B cell (primary cell): ENCODE data around the gene BCOR. TPM values are rescaled to one million over a fixed set of nuclear protein-coding genes. Genes with fewer than 3 reads are reported as not detected.

Experiments used
- ATAC-seq: fragments of 200-7000 bp; cut with Tn5 transposase; one replicate; pipeline ENCODE4 v1.10.0; 2021; ENCODE audit warnings: low read depth, mild to moderate bottlenecking, moderate number of reproducible peaks, moderate library complexity
- CTCF ChIA-PET: fragments of 350-600 bp; sonication (Branson Sonifier 250); formaldehyde crosslinking; loops from one replicate; lab custom pipeline; 2021; ENCODE audit warnings: antibody characterized with exemption, inconsistent platforms; lab: Charles Lee
- POLR2A ChIA-PET: fragments of 350-600 bp; sonication (Branson Sonifier 250); formaldehyde crosslinking; loops from one replicate; lab custom pipeline; 2021; ENCODE audit warnings: antibody characterized with exemption; lab: Charles Lee
- DNase-seq: peaks from one replicate; pipeline ENCODE4 v3.0.0; 2013
- H2AFZ ChIP-seq: 2 replicates; pipeline ENCODE4 v1.6.1; 2012; ENCODE audit warnings: mild to moderate bottlenecking, low read depth, low read length; ENCODE audit not compliant: insufficient read depth, poor library complexity, severe bottlenecking
- H3K27ac ChIP-seq, 2 donors: 1 replicate in 1 of 2; 2 replicates in 1 of 2; pipeline ENCODE4 v1.5.1; 2012 to 2013; ENCODE audit warnings: low read length in 2 of 2, mild to moderate bottlenecking in 2 of 2, moderate library complexity in 1 of 2
- H3K27me3 ChIP-seq, 4 experiments: fragments of 200-600 bp in 1 of 4; sonication (generic) in 1 of 4; replicated peaks in 1 of 4; 1 replicate in 2 of 4; 2 replicates in 2 of 4; pipeline versions ENCODE4 v1.6.1 to v1.7.0; 2013 to 2016; ENCODE audit warnings: low read length in 3 of 4, mild to moderate bottlenecking in 2 of 4, mixed read lengths in 1 of 4, moderate library complexity in 1 of 4; ENCODE audit not compliant: insufficient read depth in 4 of 4, control insufficient read depth in 3 of 4; ENCODE audit errors: control extremely low read depth in 1 of 4
- H3K36me3 ChIP-seq, 2 experiments: replicated peaks in 1 of 2; 1 replicate in 1 of 2; 2 replicates in 1 of 2; pipeline versions ENCODE4 v1.6.1 to v1.7.1; 2013; ENCODE audit warnings: low read length in 1 of 2; ENCODE audit not compliant: insufficient read depth in 2 of 2, control insufficient read depth in 1 of 2; ENCODE audit errors: control extremely low read depth in 1 of 2, extremely low read depth in 1 of 2
- H3K4me1 ChIP-seq, 2 donors: fragments of 200-600 bp in 1 of 2; sonication (generic) in 1 of 2; 1 replicate in 1 of 2; 2 replicates in 1 of 2; pipeline versions ENCODE4 v1.5.1 to v1.6.1; 2013 to 2017; ENCODE audit warnings: low read length in 2 of 2; ENCODE audit not compliant: control insufficient read depth in 2 of 2, insufficient read depth in 2 of 2
- H3K4me2 ChIP-seq: replicated peaks from 2 replicates; pipeline ENCODE3; 2012; ENCODE audit warnings: mild to moderate bottlenecking, low read depth, low read length; ENCODE audit not compliant: poor library complexity, severe bottlenecking
- H3K4me3 ChIP-seq, 5 experiments: fragments of 200-600 bp in 1 of 5; sonication (generic) in 1 of 5; 1 replicate in 3 of 5; 2 replicates in 2 of 5; pipeline versions ENCODE4 v1.5.1 to v1.7.0; 2011 to 2016; ENCODE audit warnings: low read length in 4 of 5, mild to moderate bottlenecking in 4 of 5, low read depth in 2 of 5, control low read depth in 1 of 5, moderate library complexity in 1 of 5; ENCODE audit not compliant: insufficient read depth in 1 of 5; ENCODE audit errors: control extremely low read depth in 1 of 5, extremely low read depth in 1 of 5
- H3K79me2 ChIP-seq: fragments of 200-600 bp; sonication (generic); one replicate; pipeline ENCODE4 v1.6.0; 2016; ENCODE audit warnings: low read length; ENCODE audit not compliant: control insufficient read depth, insufficient read depth
- H3K9ac ChIP-seq: fragments of 200-600 bp; sonication (generic); 2 replicates; pipeline ENCODE4 v1.6.1; 2017; ENCODE audit warnings: mild to moderate bottlenecking, low read length, moderate library complexity
- H3K9me3 ChIP-seq, 3 donors: one replicate each; pipeline versions ENCODE4 v1.6.1 to v1.7.1; 2013; ENCODE audit warnings: low read length in 2 of 3; ENCODE audit not compliant: control insufficient read depth in 2 of 3, insufficient read depth in 1 of 3; ENCODE audit errors: control extremely low read depth in 1 of 3
- H4K20me1 ChIP-seq: 2 replicates; pipeline ENCODE4 v1.6.0; 2012; ENCODE audit warnings: mild to moderate bottlenecking, low read length; ENCODE audit not compliant: insufficient read depth, control insufficient read depth, poor library complexity, severe bottlenecking
- H3K27ac Mint-ChIP-seq: one replicate; pipeline ENCODE4 v1.8.0; 2021; ENCODE audit warnings: mixed read lengths
- H3K27me3 Mint-ChIP-seq: one replicate; pipeline ENCODE4 v1.8.0; 2021; ENCODE audit warnings: mixed read lengths
- H3K4me1 Mint-ChIP-seq: one replicate; pipeline ENCODE4 v1.8.0; 2021; ENCODE audit warnings: mixed read lengths
- H3K4me3 Mint-ChIP-seq: one replicate; pipeline ENCODE4 v1.8.0; 2021; ENCODE audit warnings: mixed read lengths
- H3K9me3 Mint-ChIP-seq: one replicate; pipeline ENCODE4 v1.8.0; 2022; ENCODE audit warnings: mixed read lengths; ENCODE audit not compliant: insufficient read depth
- CTCF ChIP-seq: fragments of 200-600 bp; IDR thresholded peaks from one replicate; pipeline ENCODE4 v1.8.0; 2022; ENCODE audit warnings: antibody characterized with exemption, mild to moderate bottlenecking
- EZH2 ChIP-seq: IDR thresholded peaks from 2 replicates; pipeline ENCODE4 v1.6.1; 2012; ENCODE audit warnings: borderline replicate concordance, low read depth, mild to moderate bottlenecking, moderate library complexity, low read length; ENCODE audit not compliant: insufficient read depth, poor library complexity, severe bottlenecking
- WGBS: methylation state at CpG from one replicate; pipeline ENCODE4 v1.1.5; 2013; ENCODE audit warnings: missing lambda C conversion rate; ENCODE audit not compliant: insufficient coverage; 5-methylcytosine and 5-hydroxymethylcytosine counted together
- intact Hi-C: fragments of 100-400 bp; cut with micrococcal nuclease; formaldehyde crosslinking; loops from one replicate; pipeline ENCODE4 v1.10.0; 2022
- polyA plus RNA-seq: library from polyadenylated mRNA; depleted of rRNA; stranded (reverse); fragments of >200 nt; gene quantifications from 2 replicates; pipeline ENCODE4 v1.2.3, GENCODE V29; 2012
- total RNA-seq, 2 donors: library from RNA; stranded (reverse); fragments of 120-200 nt in 1 of 2; gene quantifications; 1 replicate in 1 of 2; 2 replicates in 1 of 2; pipeline versions ENCODE4 v1.2.3 to v1.2.4, GENCODE V29; 2013 to 2022

The BCOR gene
- total and polyA plus RNA-seq, 2 donors (not counting 1 experiment from before 2014, with no cell fraction given) = 19.0 to 65.3 TPM

DNA sequence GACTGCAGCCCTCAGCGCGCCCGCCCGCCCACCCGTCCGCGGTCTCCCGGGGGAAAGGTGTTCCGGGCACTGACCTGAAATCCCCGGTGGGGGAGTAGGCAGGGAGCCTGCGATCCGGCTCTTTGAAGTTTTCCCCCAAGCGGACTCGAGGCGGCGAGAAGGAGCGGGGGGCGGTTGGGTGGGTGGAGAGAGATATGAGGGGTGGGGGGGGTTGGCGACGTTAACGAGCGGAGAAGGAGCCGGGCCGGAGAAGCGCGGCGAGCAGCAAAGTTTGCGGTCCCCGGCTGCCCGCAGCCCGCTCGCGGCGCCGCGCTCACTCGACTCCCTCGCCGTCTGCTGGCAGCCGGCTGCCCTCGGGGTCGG lies 636 bp downstream of the BCOR start:
- WGBS = 0% methylated on average over 23 of the region's 42 CpGs
- H3K27ac Mint-ChIP-seq = peak overlapping the region; percentile 91
- H3K9ac ChIP-seq = no peak overlapping the region

DNA sequence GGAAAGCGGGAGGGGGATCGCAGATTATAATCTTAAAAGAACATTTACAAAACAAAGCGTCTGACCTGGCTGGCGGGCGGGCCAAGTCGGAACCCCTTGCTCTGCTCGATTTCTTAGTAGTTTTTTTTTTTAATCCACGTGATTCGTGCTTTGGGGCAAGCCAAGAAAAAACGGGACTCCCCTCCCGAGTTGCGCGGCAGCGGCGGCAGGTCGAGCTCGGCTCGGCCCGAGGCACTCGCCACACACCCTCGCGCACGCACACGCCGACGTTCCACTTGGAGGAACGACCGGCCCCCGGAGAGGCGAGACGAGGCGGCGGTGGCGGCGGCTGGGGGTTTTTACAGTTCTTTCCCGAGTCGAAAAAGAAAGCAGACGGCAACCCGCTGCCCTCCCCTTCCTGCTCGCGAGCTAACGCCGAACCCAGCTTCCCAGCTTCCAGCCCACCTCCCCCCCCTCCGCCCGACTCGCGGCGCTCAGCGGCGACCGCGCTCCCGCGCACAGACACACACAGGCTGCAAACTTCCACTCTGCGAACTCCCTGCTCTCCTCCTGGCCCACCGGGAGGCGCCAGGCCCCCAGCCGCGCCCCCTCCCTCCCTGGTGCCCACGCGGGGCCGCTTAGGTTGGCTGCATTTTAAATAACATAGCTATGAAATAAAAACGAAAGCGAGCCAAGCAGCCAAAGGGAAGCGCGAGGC lies 1.2 kb downstream of the BCOR start:
- WGBS = under 1% methylated on average over 24 of the region's 66 CpGs

More for the DNA sequence above, 636 bp downstream of the BCOR start:
- H3K27me3 ChIP-seq = peaks cover 0 to 2% (median 0%) of the 10 kb centered on the region in 4 experiments
- Mint-ChIP-seq H3K27me3 (no peaks in the 10 kb centered on the region), H3K9me3 (no peaks in the 10 kb centered on the region), H3K4me1 (peaks cover 38% of the 10 kb centered on the region), H3K4me3 (peak overlapping the region; percentile 93)
- H4K20me1 ChIP-seq = peaks cover 36% of the 10 kb centered on the region
- intact Hi-C loops = loop anchor here (5.0 to 10.0 kb wide), 3 partner anchors 85 to 272 kb away; no protein-coding TSS in a partner anchor
- no peak for TF ChIP-seq EZH2
- peak overlapping the region; percentile 93 for H3K4me2 ChIP-seq
- ChIA-PET POLR2A (interaction anchor here (0.5 to 5.9 kb wide), 12 partner anchors 13 to 242 kb away, joined by 3 to 102 read pairs (median 9); no protein-coding TSS in a partner anchor), CTCF (interaction anchor here (0.8 to 4.9 kb wide), 9 partner anchors 8 to 365 kb away, joined by 3 to 50 read pairs (median 4); no protein-coding TSS in a partner anchor)
- peaks cover 35 to 44% of the 10 kb centered on the region in 2 donors for H3K4me1 ChIP-seq
- peak overlapping the region; percentile 47 to 89 for H3K27ac ChIP-seq
- no peak overlapping the region for H2AFZ ChIP-seq
- H3K4me3 ChIP-seq = peak overlapping the region in 4 of 5 experiments; percentile 58 to 63 (median 60)
- H3K36me3 ChIP-seq = no peaks in the 10 kb centered on the region
- peak; percentile 56 for DNase-seq
- peaks cover 44% of the 10 kb centered on the region for H3K79me2 ChIP-seq
- H3K9me3 ChIP-seq = no peaks in the 10 kb centered on the region
- ATAC-seq = no peak

More for the DNA sequence above, 1.2 kb downstream of the BCOR start:
- DNase-seq (peak; percentile 84), ATAC-seq (peak; percentile 10)
- Histone ChIP-seq H3K4me3 (peak overlapping the region; percentile 34 to 63 (median 58)), H2AFZ (no peak overlapping the region), H3K9ac (peak overlapping the region; percentile 64), H3K36me3 (no peaks in the 10 kb centered on the region), H3K4me2 (peak overlapping the region; percentile 80), H3K27ac (peak overlapping the region; percentile 52 to 89), H4K20me1 (peaks cover 42% of the 10 kb centered on the region), H3K4me1 (peaks cover 35 to 46% of the 10 kb centered on the region in 2 donors), H3K27me3 (peaks cover 0 to 2% (median 0%) of the 10 kb centered on the region in 4 experiments), H3K9me3 (no peaks in the 10 kb centered on the region), H3K79me2 (peaks cover 50% of the 10 kb centered on the region)
- Mint-ChIP-seq H3K4me3 (peak overlapping the region; percentile 93), H3K4me1 (peaks cover 37% of the 10 kb centered on the region), H3K9me3 (no peaks in the 10 kb centered on the region), H3K27me3 (no peaks in the 10 kb centered on the region), H3K27ac (peak overlapping the region; percentile 91)
- POLR2A ChIA-PET = interaction anchor here (0.6 to 5.9 kb wide), 9 partner anchors 14 to 241 kb away, joined by 3 to 102 read pairs (median 10); no protein-coding TSS in a partner anchor
- CTCF ChIA-PET = interaction anchor here (0.8 to 4.9 kb wide), 8 partner anchors 9 to 364 kb away, joined by 3 to 50 read pairs (median 4); no protein-coding TSS in a partner anchor
- TF ChIP-seq EZH2 (no peak), CTCF (no peak)
- intact Hi-C loops = loop anchor here (5.0 to 10.0 kb wide), 3 partner anchors 84 to 272 kb away; no protein-coding TSS in a partner anchor
